Stimulated activated CD8-positive, alpha-beta memory T cell treated with anti-CD3 and anti-CD28 coated beads, Interleukin-7, amount 100 ng/mL, for 1 hour (primary cell): ENCODE measurements around the gene KIF25.

Experiments
- DNase-seq, 2 donors: peaks; one replicate each; pipeline ENCODE4 v3.0.0-alpha.2; 2020; ENCODE audit warnings: low read depth in 2 of 2

The KIF25 gene

GRCh38 chr6:168049277-168049676 lies 51.8 kb downstream of the KIF25 start:
- no peak for DNase-seq

- no peak for DNase-seq
Measured at GRCh38 chr6:168049706-168050224, 52.3 kb downstream of the KIF25 start.

GRCh38 chr6:168050225-168050880 lies 52.9 kb downstream of the KIF25 start:
- no peak for DNase-seq

GRCh38 chr6:168050881-168051586 lies 53.6 kb downstream of the KIF25 start:
- no peak for DNase-seq

- DNase-seq = no peak
Measured at GRCh38 chr6:168051648-168052047, 54.2 kb downstream of the KIF25 start.

- DNase-seq = no peak
Measured at GRCh38 chr6:168052291-168052891, 54.9 kb downstream of the KIF25 start.

- DNase-seq = no peak
Measured at GRCh38 chr6:168053086-168053956, 55.9 kb downstream of the KIF25 start.

- no peak for DNase-seq
Measured at GRCh38 chr6:168053957-168054471, 56.5 kb downstream of the KIF25 start.

- no peak for DNase-seq
Measured at GRCh38 chr6:168054765-168055560, 57.5 kb downstream of the KIF25 start.

GRCh38 chr6:168055696-168056489 lies 58.4 kb downstream of the KIF25 start:
- no peak for DNase-seq

- DNase-seq = no peak
Measured at GRCh38 chr6:168056892-168057527, 59.5 kb downstream of the KIF25 start.

- no peak for DNase-seq
Measured at GRCh38 chr6:168057836-168058235, 60.4 kb downstream of the KIF25 start.

GRCh38 chr6:168058691-168059551 lies 61.5 kb downstream of the KIF25 start:
- no peak for DNase-seq

- DNase-seq = no peak
Measured at GRCh38 chr6:168060521-168060931, 63.1 kb downstream of the KIF25 start.

GRCh38 chr6:168061269-168062210 lies 64.1 kb downstream of the KIF25 start:
- DNase-seq = no peak

- no peak for DNase-seq
Measured at GRCh38 chr6:168062346-168063289, 65.1 kb downstream of the KIF25 start.
